GM12875 (cell line): ENCODE results near the gene BNIP2.
A peak's percentile ranks its signal among the peaks of the same experiment; 100 is the strongest.
"Not testable (repeated sequence)": the region's sequence is repeated elsewhere in the genome, so short reads cannot be mapped to it uniquely, and the experiment has no call there.

Experiments
- H3K4me3 ChIP-seq: one replicate; pipeline ENCODE4 v1.5.1; 2011; ENCODE audit warnings: low read depth, low read length, control low read depth
- CTCF ChIP-seq: IDR thresholded peaks from 2 replicates; pipeline ENCODE4 v1.5.1; 2011; ENCODE audit warnings: low read depth, mild to moderate bottlenecking, control low read depth, inconsistent platforms, low read length, moderate library complexity, borderline replicate concordance; ENCODE audit not compliant: insufficient read depth

Gene BNIP2

GRCh38 chr15:59699810-59700431 lies 10.8 kb upstream of the BNIP2 start:
- TF ChIP-seq CTCF = no peak
- no peak overlapping the region for H3K4me3 ChIP-seq

- not testable (repeated sequence) for H3K4me3 ChIP-seq
These were observed 8.9 kb upstream of the BNIP2 start for GRCh38 chr15:59698065-59698464.

GRCh38 chr15:59696332-59696731 lies 7.2 kb upstream of the BNIP2 start:
- no peak for TF ChIP-seq CTCF
- no peak overlapping the region for H3K4me3 ChIP-seq

- H3K4me3 ChIP-seq = no peak overlapping the region
- TF ChIP-seq CTCF = no peak
These were observed 5.7 kb upstream of the BNIP2 start for GRCh38 chr15:59694779-59695178.

GRCh38 chr15:59691194-59691805 lies 2.2 kb upstream of the BNIP2 start:
- TF ChIP-seq CTCF = peak; percentile 19; the same call in 1 of the 2 replicates
- H3K4me3 ChIP-seq = no peak overlapping the region

- TF ChIP-seq CTCF = no peak
- peak overlapping the region; percentile 86 for H3K4me3 ChIP-seq
These were observed 611 bp upstream of the BNIP2 start for GRCh38 chr15:59689626-59690236.

- no peak for TF ChIP-seq CTCF
- H3K4me3 ChIP-seq = peak overlapping the region; percentile 86
These were observed 718 bp downstream of the BNIP2 start for GRCh38 chr15:59688423-59688781.
